HG03342 (cell line): ENCODE results near the gene PTPRJ.

ENCODE experiments used
- ATAC-seq: cut with Tn5 transposase; IDR thresholded peaks from one replicate; pipeline ENCODE4 v1.9.1; 2021; ENCODE audit warnings: mild to moderate bottlenecking, moderate library complexity; ENCODE audit not compliant: unreplicated experiment

Gene PTPRJ

GRCh38 chr11:47992959-47993820 is 12.8 kb downstream of the PTPRJ start:
- ATAC-seq, result no peak

- no peak for ATAC-seq
These were observed 14.1 kb downstream of the PTPRJ start for GRCh38 chr11:47994417-47994816.

DNA sequence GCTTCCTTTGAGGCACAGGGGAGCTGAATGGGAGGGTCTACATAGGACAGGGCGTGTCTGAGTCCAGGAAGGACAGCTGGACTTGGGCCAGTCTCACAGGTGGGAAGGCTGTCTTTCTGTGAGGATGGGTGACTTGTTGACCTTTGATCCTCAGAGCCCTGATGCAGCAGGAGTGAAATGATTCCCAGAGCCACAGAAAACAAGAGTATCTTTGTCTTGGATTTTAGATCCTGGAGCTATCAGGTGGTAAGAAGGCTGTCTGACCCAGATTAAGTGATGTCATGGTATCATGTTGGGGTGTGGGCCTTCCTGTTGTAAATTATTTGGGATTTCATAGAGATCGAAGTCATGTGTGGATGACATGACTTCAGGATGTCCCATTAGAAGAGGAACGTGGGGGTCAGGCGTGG is 15.0 kb downstream of the PTPRJ start:
- ATAC-seq, result no peak

DNA sequence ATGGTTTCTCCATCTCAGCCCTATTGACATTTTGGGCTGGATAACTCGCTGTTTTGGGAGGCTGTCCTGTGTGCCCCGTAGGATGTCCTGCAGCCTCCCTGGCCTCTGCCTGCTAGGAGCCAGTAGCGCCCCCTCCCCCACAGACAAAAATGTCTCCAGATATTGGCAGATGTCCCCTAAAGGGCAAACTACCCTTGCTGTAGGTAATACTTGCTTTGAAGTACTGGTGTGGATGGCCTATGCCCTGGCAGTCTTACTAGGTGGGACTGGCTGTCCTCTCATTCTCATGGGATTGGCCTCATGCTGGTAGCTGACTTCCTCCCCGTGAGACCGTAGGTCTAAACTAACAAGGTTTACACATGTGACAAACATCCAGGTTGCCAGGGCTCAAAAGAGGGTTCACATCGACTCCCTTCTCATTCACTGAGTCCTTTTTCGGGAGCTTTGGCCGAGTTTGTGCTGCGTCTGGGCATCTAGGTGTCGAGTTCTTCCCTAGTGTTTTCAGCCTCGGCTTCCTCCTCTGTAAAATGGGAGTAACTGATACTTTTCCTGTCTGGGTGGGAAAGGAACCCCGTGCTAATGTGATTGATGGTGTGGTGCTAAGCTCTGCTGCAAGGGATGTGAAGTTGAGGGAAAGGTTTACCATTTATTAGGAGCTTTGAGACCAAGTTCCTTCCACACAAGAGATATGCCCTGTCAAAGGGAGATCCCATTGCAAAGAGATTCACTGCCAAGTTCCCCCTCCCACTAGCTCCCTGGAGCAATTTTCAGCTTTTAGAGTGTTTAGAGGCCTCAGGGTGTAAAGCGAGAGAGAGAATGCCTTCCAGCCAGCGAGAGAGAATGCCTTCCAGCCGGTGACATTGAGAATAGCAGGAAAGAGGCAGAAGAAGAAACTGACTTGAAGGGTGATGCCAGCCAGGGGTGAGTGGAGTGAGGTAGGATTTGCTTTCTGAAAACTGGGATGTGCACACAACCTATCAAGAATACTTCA is 17.0 kb downstream of the PTPRJ start:
- no peak for ATAC-seq

- ATAC-seq, result no peak
These were observed 18.0 kb downstream of the PTPRJ start for GRCh38 chr11:47998345-47998732.

DNA sequence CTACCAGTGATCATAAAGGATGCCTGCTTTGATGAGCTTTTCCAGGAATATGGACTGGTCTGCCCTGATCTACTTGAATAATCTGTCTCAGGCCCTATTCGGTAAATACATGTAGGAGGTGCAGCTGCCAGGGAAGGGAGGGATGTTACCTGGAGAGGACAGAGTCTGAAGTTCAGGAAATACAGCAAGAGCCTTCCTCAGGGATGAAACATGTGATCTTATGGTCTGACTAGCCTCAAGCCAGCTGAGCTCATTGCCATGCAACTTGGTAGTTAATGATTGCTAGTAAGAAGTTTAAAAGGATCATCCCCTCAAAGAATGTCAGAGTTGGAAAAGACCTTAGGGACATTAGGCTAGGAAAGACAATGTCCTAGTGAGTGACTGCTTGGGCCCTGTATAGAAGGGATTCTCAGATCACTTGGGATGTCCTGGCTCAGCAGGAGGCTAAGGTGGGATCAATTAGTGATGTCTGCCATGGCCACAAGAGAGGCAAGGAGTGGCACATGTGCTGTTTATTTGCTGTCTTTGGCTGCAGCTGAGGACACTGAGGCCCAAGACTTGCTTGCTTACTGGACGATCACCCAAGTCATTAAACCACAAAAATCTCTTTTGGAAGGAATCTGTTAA is 18.5 kb downstream of the PTPRJ start:
- no peak for ATAC-seq

DNA sequence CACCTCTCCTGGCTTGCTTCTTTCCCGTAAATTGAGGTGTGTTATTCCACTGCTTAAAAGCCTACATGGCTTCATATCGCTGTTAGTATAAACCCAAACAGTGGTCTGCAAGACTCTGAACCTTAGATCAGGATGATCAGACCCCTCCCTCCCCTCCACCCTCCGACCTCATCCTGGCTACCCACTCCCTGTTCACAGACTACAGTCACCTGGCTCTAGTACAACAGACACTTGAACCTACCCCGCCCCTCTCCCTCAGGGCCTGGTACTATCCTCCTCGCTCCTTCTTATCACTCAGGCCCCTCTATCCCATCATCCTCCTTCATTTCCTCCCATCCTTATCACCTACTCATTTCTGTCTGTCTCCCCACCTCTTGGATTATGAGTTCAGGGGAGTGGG is 20.1 kb downstream of the PTPRJ start:
- no peak for ATAC-seq

GRCh38 chr11:48001438-48002021 is 21.2 kb downstream of the PTPRJ start:
- ATAC-seq, result peak; percentile 87

GRCh38 chr11:48002561-48002960 is 22.2 kb downstream of the PTPRJ start:
- ATAC-seq, result no peak

GRCh38 chr11:48003926-48004325 is 23.6 kb downstream of the PTPRJ start:
- ATAC-seq, result no peak

DNA sequence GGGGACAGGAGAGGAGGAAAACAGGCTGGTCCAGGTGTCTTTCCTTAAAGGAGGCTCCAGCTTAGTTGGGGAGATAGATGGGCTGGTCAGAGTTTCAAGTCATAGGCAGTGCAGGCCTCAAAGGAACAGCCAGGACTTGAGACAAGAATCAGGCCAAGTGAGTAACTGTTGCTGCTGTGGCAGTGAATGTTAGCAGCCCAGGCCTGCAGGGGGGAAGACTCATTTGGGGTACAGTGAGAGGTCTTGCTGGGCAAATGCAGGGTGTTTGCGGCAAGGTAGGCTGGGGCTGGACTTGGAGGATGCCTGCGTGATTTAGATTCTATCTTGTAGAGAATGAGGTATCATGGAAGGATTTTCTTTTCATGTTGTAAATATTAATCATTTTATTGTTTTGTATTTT is 24.1 kb downstream of the PTPRJ start:
- ATAC-seq, result no peak

DNA sequence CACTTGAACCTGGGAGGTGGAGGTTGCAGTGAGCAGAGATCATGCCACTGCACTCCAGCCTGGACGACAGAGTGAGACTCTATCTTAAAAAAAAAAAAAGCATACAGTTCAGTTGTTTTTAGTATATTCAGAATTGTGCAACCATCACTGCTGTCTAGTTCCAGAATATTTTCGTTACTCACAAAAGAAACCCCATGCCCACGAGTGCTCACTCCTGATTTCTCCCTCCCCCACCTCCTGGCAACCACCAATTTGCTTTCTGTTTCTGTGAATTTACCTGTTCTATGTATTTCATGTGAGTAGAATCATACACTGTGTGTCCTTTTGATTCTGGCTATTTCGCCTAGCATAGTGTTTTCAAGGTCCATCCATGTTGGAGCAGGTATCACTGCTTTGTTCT is 24.8 kb downstream of the PTPRJ start:
- ATAC-seq, result no peak

DNA sequence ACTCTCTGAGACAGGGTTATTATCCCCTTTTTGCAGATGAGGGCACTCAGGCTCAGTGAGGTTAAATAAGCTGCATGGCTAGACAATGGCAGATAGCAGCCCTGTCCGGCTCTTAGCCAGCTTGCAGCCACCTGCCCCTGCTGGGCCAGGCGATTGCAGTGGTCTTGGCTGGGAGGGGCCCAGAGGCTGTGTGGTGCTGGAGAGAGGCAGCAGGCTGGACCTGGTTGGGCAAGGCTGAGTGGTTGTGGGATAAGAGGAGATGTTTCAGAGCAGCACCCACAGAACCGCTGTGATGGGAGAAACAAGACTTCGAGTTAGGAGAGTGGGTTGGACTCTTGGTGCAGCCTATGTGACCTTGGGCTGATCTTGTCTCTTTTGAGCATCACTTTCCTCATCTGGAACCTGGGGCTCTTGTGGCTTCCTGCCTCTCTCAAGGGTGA is 25.5 kb downstream of the PTPRJ start:
- ATAC-seq, result no peak

DNA sequence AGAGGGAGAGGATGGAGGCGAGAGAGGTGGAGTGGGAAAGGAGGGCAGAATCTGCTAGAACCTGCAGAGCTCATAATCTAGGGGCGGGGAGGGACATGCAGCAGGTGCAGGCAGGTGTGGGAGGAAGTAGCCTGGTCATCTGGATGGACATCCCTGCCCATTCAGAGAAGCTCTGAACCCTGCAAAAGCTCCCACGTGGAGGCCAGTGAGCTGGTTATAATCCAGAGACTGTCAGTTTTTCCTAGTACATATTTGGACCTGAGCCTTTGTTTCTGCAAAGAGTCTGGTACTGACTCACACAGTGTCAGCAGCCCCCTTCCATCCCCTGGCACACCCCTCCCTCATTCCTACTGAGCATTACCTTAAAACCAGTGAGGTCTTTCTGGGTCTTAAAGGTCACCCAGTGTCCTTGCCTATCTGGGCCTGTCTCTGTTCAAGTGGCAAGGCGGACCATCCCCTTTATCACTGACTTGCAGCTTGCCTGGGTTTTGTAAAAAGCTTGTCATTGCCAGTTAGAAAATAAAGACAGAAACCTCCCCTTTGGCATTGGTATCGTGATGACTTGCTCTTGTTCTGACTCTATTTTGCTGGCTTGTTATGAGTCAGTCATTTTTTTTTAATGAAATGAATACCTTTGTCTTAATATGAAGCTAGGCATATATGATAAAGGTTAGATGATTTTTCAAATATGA is 26.1 kb downstream of the PTPRJ start:
- ATAC-seq, result peak; percentile 74

DNA sequence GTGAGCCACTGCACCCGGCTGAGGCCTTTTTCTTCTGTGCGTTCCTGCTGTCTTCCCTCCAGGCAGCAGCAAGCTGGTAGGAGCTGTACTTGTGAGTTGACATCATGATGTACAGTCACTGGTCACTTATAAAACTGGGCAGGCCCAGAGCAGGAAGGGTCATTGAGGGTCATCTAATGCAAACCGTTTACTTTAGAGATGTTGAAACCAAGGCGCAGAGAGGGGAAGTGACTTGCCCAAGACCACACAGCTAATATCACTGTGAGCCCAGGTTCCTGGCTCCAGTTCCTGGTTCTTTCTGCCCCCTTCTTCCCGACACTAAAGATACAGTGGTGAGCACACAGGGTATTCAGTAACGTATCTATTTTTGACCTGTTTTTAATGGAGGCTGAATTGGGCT is 27.3 kb downstream of the PTPRJ start:
- ATAC-seq, result no peak

DNA sequence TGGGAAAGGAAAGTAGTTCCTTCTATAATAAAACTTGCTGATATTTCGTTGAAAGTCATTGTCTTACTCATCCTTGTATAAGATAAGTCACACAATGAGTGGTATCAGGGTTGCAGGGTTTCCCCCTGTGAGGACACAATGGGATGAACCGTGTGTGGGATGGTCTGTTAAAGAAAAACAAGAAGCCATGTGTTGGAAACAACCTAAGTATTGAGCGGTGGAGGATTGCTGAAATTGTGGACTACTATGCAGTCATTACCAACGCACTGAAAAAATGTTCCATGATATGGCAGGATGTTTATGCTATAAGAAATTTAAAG is 28.6 kb downstream of the PTPRJ start:
- ATAC-seq, result peak; percentile 41

DNA sequence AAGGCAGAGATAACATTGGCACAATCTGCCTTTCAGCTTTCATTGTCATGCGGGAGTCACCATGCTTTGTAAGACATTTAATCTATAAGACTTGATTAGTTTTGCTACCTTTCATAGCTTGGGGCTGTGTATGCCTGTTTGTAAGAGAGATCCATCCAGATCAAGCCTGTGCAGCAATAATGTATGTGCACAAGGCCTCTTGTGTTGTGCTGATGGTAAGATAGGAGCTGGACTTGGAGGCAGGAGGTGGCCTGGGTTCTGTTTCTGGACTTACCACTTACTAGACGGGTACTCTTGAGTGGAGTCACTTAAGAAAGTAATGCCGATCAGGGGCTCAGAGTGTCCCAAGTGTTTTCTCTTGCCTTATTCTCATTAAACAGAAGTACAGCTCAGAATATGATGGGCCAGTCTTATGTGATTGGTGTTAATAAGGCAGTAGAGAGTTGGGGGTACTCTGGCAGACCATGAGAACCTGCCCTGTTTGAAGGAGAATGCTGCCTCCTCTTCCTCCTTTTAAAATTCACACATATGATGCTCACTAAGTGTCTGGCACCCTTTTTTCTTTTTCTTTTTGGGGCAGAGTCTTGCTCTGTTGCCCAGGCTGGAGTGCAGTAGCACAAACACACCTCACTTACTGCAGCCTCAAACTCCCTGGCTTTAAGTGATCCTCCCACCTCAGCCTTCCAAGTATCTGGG is 30.9 kb downstream of the PTPRJ start:
- ATAC-seq, result no peak

- no peak for ATAC-seq
These were observed 31.5 kb downstream of the PTPRJ start for GRCh38 chr11:48011798-48012391.

DNA sequence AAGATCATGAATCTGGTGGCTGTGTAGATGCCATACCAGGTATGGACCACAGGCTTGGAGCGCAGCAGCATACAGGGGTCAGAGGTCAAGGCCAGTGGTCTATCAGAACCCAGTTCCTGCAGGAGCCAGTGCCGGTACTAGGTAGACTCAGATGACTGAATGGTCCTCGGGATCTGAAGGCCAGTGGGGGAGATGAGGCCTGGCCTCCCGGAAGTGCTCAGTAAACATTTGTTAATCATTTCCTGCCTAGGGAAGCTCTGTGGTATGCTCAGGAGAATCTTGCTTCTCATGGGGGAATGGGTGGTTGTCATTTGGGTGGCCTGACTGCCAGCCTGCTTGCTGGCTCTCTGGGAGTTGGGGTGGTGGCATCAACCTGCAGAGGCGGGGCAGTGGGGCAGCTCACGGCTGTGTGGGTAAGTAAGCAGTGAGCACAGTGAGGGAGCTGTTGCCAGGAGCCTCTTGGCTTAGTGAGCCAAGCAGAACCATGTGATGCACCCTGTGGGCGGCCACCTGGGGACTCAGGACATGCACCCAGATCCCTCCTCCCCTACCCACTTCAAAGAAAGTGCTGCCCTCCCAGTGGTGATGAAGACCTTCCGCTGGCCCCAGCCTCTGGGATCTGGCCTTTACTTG is 33.0 kb downstream of the PTPRJ start:
- peak; percentile 74 for ATAC-seq
